NCI-H1105 (cell line): Measurements from ENCODE around the gene PIK3C2B.

Experiments
- DNase-seq: peaks from one replicate; lab custom pipeline; 2025; lab: John Stamatoyannopoulos, UW

PIK3C2B gene

DNA sequence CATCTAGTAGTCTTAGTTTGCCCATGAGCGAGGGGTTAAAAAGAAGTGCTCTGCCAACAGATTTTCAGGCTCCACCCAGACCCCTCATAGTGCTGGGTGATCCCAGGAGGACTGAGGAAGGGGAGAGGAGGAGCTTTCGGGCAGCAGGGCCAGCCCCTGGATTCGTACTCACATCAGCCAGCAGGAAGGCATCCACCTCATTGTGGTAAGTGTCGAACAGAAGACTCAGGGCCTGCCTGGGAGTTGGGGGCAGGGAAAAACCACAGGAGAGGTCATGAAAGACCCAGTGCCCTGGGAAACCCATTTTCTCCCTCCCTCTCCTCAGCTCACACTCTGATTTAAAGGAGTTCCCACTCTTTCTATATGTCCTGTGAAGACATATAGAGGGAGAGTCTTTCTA is 34.9 kb downstream of the PIK3C2B start:
- DNase-seq = no peak

- no peak for DNase-seq
Observed at GRCh38 chr1:204457666-204458065, 36.9 kb downstream of the PIK3C2B start.

GRCh38 chr1:204456826-204457442 is 37.7 kb downstream of the PIK3C2B start:
- DNase-seq = no peak

DNA sequence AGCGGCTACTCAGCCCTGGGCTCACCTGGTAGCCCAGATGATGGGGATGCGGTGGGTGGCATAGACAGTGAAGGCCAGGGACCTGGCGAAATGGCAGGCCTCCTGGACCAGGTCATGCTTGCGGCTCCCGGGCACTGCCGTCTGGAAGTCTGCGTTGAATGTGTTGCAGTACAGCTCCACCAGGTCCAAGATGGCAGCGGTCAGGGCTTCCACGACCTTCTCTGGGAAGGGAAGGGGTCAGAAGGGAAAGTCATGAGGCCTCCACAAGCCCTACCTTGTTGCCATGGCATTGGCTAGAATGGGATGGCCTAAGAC is 38.8 kb downstream of the PIK3C2B start:
- no peak for DNase-seq

GRCh38 chr1:204455063-204455830 is 39.4 kb downstream of the PIK3C2B start:
- DNase-seq = no peak

GRCh38 chr1:204454476-204454875 is 40.1 kb downstream of the PIK3C2B start:
- no peak for DNase-seq

DNA sequence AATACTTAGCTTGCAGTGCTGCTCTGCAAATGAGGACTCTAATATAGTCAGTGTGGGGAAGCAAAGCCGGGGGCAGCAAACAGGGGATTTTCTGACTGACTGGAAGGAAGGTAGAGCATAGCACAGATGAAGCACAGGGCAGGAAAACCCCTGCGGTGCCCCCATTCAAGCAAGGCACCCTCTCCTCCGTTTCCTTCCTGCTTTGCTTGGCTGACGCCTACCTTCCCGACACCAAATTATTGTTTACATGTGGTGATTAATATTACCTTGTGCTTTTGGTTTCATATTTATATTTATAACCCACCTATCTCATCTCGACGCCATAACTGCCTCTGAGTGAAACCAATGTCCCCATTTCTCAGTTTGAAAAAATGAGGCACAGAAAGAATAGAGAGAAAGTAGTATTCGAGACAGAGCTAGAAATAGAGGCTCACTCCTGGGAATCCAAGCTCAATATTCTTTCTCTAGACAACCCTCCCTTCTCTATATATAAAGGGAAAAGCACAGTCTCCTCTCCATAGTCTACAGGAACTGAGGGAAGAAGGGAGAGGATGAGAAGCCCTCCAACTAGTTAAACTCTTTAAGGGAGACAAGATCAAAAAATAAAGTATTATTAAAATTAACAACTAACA is 41.3 kb downstream of the PIK3C2B start:
- no peak for DNase-seq

DNA sequence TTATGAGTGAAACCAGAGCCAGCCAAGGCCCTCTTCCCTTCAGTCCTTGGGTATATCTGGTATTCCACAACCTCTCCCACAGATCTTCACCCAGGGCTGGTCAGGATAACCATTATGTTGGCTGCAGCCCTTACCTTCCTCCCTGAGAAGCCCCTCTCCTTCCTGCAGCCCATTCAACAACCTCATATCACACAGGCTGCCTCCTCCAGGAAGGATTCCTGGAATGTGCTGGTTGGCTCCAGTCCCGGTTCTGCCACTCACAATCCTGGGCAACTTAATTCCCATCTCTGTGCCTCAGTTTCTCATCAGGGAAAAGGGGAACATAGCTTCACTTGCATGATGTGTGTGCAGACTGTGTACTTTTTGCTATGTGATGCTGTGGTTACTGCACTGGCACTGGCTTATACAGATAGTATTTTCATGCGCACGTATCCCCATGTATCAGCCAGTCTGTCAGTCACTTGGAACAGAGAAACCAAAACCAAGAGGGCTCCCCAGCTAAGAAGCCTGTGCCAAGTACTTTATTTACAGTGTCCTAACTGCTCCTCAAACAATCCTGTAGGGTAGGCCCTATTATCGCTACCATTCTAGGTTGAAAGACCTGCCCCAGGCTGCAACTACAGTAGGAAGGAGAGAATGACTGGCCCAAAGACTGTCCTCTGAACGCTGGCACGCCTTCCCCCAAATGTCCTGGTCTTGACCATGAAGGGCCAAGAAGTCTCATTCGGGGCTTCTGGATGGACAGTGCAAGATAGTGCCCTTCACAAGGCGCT is 43.1 kb downstream of the PIK3C2B start:
- DNase-seq = no peak

- DNase-seq = no peak
Observed at GRCh38 chr1:204450461-204451257, 43.9 kb downstream of the PIK3C2B start.

- DNase-seq = no peak
Observed at GRCh38 chr1:204449678-204450280, 44.8 kb downstream of the PIK3C2B start.

- DNase-seq = no peak
Observed at GRCh38 chr1:204448991-204449677, 45.5 kb downstream of the PIK3C2B start.

DNA sequence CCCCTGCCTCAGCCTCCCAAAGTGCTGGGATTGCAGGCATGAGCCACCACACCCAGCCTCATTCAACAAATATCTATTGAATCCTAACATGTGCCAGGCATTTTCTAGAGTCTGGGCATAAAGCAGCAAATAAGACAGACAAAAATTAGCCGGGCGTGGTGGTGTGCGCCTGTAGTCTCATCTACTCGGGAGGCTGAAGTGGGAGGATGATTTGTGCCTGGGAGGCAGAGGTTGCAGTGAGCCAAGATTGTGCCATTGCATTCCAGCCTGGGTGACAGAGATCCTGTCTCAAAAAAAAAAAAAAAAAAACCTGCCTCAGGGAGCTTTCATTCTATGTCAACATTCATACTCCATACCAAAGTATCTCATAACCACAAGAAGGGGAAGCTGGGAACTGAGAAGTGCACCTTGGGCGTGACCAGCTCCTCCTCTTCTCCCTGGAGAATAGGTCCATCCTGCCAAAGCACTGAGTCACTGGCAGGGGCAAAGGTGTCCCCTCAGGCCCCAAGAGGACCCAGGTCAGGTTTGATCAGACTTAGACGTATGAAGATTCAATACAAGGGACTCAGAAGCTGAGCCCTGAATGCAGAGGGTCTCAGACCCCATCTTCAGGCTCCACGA is 46.2 kb downstream of the PIK3C2B start:
- no peak for DNase-seq

DNA sequence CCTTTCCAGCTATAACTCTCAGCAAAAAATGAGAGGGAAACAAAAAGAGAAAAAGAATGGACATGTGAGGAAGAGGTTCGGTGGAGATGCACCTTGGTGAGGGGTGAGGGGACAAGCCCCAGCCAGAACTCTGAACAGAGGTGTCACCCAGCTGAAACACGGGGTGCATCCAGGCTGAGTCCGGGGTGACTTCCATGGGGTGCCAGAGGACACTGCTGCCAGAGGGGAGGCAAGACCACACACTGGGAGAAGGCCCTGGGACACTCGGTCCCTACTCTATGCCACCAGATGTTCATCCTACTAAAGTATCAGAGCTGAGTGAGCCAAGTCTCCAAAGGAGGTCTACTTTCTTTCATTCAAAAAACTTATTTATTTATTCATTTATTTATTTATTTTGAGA is 46.9 kb downstream of the PIK3C2B start:
- DNase-seq = no peak

- DNase-seq = no peak
Observed at GRCh38 chr1:204447190-204447589, 47.4 kb downstream of the PIK3C2B start.

- peak; percentile 96 for DNase-seq
Observed at GRCh38 chr1:204446413-204447111, 48.0 kb downstream of the PIK3C2B start.

GRCh38 chr1:204445860-204446412 is 48.7 kb downstream of the PIK3C2B start:
- DNase-seq = no peak
